OCI-LY3 (cell line): ENCODE results near the gene CRIP3.

Experiments
- H2AFZ ChIP-seq: fragments of 200-600, 300-600 bp; shearing (Covaris generic); 2 replicates; pipeline ENCODE4 v1.6.0; 2014; ENCODE audit warnings: antibody characterized with exemption, low read depth, low read length
- H3K27ac ChIP-seq: fragments of 200-600, 300-600 bp; sonication (generic); 2 replicates; pipeline ENCODE4 v1.5.1; 2014; ENCODE audit warnings: mild to moderate bottlenecking, low read length, moderate library complexity, mixed read lengths
- H3K27me3 ChIP-seq: fragments of 200-600, 300-600 bp; sonication (generic); 2 replicates; pipeline ENCODE4 v1.6.1; 2014; ENCODE audit warnings: low read depth, low read length, mixed read lengths
- H3K36me3 ChIP-seq: fragments of 200-600, 300-600 bp; sonication (generic); replicated peaks from 2 replicates; pipeline ENCODE3; 2014; ENCODE audit warnings: low read depth, low read length, mixed read lengths
- H3K4me1 ChIP-seq: fragments of 300-600, 200-600 bp; sonication (generic); 2 replicates; pipeline ENCODE4 v1.6.1; 2014; ENCODE audit warnings: low read length, mixed read lengths
- H3K4me2 ChIP-seq: fragments of 200-600, 300-600 bp; sonication (generic); 2 replicates; pipeline ENCODE4 v1.6.1; 2014; ENCODE audit warnings: low read length, mixed read lengths
- H3K4me3 ChIP-seq: fragments of 300-600, 200-600 bp; sonication (generic); 2 replicates; pipeline ENCODE4 v1.5.1; 2014; ENCODE audit warnings: antibody characterized with exemption, mild to moderate bottlenecking, low read length, moderate library complexity
- H3K79me2 ChIP-seq: fragments of 300-600, 200-600 bp; shearing (Covaris generic); 2 replicates; pipeline ENCODE4 v1.6.1; 2014; ENCODE audit warnings: mild to moderate bottlenecking, low read length, mixed read lengths
- H3K9ac ChIP-seq: fragments of 300-600, 200-600 bp; shearing (Covaris generic); 2 replicates; pipeline ENCODE4 v1.6.0; 2014; ENCODE audit warnings: mild to moderate bottlenecking, low read length, moderate library complexity
- H3K9me3 ChIP-seq: fragments of 200-600, 300-600 bp; shearing (Covaris generic); 2 replicates; pipeline ENCODE4 v1.6.1; 2014; ENCODE audit warnings: low read length, mixed read lengths; ENCODE audit not compliant: insufficient read depth
- H4K20me1 ChIP-seq: fragments of 200-600, 300-600 bp; sonication (generic); 2 replicates; pipeline ENCODE4 v1.6.1; 2016; ENCODE audit warnings: low read length, mixed read lengths; ENCODE audit not compliant: insufficient read depth
- EZH2phosphoT487 ChIP-seq: fragments of 200-600 bp; shearing (Covaris generic); IDR thresholded peaks from 2 replicates; pipeline ENCODE4 v1.6.1; 2018; ENCODE audit warnings: antibody characterized with exemption, mixed run types, low read depth
- TF ChIP-seq, protein P1 (sequence below): fragments of 200-600, 300-600 bp; sonication (generic); IDR thresholded peaks from 2 replicates; pipeline ENCODE4 v1.5.1; 2014; ENCODE audit warnings: antibody characterized with exemption, low read length, low read depth

The CRIP3 gene

DNA sequence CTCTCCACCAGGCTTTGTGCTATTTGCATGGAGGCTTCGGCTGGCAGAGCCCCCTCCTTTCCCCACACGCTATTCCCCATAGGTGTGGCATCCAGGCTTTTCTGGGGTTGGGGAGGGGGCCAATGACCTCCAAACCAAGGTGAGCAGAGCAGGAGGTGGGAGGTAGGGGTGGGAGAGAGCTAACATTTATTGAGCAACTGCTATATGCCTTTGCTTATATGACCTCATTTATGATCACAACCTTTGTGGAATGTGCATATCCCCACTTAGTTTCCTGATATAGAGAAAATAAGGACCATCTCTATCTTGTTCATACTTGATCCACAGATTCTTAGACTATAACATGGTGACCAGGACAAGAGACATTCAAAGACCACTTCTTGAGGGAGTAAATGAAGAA, 28.4 kb downstream of the CRIP3 start:
- Histone ChIP-seq H3K27ac (no peak overlapping the region), H3K4me3 (no peak overlapping the region), H3K4me1 (peaks cover 9% of the 10 kb centered on the region), H3K27me3 (peaks cover 21% of the 10 kb centered on the region; the same call in 1 of the 2 replicates), H3K36me3 (no peaks in the 10 kb centered on the region), H3K9ac (no peak overlapping the region), H3K79me2 (no peaks in the 10 kb centered on the region), H2AFZ (no peak overlapping the region), H3K4me2 (no peak overlapping the region), H3K9me3 (no peaks in the 10 kb centered on the region), H4K20me1 (no peaks in the 10 kb centered on the region)
- TF ChIP-seq, protein P1, sequence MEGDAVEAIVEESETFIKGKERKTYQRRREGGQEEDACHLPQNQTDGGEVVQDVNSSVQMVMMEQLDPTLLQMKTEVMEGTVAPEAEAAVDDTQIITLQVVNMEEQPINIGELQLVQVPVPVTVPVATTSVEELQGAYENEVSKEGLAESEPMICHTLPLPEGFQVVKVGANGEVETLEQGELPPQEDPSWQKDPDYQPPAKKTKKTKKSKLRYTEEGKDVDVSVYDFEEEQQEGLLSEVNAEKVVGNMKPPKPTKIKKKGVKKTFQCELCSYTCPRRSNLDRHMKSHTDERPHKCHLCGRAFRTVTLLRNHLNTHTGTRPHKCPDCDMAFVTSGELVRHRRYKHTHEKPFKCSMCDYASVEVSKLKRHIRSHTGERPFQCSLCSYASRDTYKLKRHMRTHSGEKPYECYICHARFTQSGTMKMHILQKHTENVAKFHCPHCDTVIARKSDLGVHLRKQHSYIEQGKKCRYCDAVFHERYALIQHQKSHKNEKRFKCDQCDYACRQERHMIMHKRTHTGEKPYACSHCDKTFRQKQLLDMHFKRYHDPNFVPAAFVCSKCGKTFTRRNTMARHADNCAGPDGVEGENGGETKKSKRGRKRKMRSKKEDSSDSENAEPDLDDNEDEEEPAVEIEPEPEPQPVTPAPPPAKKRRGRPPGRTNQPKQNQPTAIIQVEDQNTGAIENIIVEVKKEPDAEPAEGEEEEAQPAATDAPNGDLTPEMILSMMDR, result no peak
- TF ChIP-seq EZH2phosphoT487, result no peak

DNA sequence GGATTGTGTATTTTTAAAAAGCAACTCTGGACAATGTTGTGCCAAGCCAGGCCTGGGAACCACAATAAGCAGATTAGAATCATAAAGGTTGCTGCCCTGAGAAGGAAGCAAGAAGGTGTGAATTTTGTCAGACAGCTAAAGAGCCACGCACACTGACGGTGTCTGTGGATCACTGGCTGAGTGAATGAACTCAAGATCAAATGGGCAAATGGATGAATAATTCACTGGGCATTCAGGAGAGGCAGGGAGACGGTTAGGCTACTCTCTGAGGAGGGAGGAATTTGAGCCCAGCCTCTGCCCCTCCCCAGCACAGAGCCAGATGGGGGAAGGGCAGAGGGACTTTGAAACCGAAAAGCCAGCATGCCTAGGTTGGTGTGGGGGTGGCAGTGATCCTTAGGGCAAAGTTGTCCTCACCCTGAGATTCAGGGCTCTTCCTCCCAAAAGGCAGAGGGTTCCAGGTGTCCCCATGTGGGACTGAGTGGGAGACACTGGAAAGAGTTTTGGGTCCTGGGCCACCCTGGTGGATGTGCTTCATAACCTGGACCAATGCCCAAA, 30.0 kb downstream of the CRIP3 start:
- no peak for TF ChIP-seq EZH2phosphoT487
- TF ChIP-seq, protein P1, result no peak
- Histone ChIP-seq H2AFZ (no peak overlapping the region), H4K20me1 (no peaks in the 10 kb centered on the region), H3K4me1 (peaks cover 9% of the 10 kb centered on the region), H3K27ac (no peak overlapping the region), H3K9ac (no peak overlapping the region), H3K4me3 (no peak overlapping the region), H3K79me2 (no peaks in the 10 kb centered on the region), H3K36me3 (no peaks in the 10 kb centered on the region), H3K9me3 (no peaks in the 10 kb centered on the region), H3K4me2 (no peak overlapping the region), H3K27me3 (peaks cover 21% of the 10 kb centered on the region; the same call in 1 of the 2 replicates)

DNA sequence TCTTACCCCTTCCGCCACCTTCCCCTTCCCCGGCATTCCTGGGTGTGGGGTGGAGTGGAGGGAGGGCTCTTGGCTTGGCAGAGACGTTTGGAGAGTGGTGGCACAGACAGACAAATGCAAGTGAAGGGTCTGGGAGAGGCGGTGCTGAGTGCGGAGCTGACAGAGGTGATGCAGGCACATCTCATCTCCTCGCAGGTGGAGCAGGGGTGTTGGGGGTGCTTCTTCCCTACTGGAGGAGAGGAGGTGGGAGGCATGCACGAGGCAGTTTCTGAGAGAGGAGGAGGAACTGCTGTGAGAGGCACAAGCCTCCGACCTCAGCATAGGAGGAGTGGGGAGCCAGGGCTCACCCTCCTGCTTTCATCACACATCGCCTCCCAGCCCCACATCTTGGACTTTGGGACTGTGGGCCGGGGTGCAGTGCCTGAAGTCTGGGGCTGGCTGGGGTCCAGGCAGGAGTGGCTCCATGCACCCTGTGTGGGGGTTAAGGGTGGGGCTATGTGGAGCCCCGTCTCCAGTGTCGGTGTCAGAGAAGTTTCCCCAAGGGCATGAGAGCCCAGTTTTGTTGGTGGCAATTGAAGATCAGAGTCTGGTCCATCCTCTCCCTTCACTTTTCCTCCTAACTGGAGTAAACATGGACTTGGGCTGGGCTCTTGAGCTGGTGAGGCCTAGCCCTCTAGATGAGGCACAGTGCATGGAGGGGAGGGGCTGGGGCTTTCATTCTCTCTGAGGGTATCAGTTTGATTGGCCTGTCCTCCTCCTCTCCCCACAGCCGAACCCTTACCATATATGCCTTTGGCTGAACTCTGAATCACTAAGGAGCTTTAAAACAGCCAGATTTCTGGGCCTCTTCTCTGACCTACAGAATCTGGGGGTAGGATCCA, 30.7 kb downstream of the CRIP3 start:
- H3K36me3 ChIP-seq, result no peaks in the 10 kb centered on the region
- no peaks in the 10 kb centered on the region for H3K9me3 ChIP-seq
- H3K9ac ChIP-seq, result no peak overlapping the region
- H3K79me2 ChIP-seq, result no peaks in the 10 kb centered on the region
- no peaks in the 10 kb centered on the region for H4K20me1 ChIP-seq
- H3K4me1 ChIP-seq, result peaks cover 9% of the 10 kb centered on the region
- TF ChIP-seq EZH2phosphoT487, result no peak
- TF ChIP-seq, protein P1, result no peak
- no peak overlapping the region for H2AFZ ChIP-seq
- H3K4me3 ChIP-seq, result no peak overlapping the region
- no peak overlapping the region for H3K27ac ChIP-seq
- peaks cover 21% of the 10 kb centered on the region; the same call in 1 of the 2 replicates for H3K27me3 ChIP-seq
- H3K4me2 ChIP-seq, result no peak overlapping the region

DNA sequence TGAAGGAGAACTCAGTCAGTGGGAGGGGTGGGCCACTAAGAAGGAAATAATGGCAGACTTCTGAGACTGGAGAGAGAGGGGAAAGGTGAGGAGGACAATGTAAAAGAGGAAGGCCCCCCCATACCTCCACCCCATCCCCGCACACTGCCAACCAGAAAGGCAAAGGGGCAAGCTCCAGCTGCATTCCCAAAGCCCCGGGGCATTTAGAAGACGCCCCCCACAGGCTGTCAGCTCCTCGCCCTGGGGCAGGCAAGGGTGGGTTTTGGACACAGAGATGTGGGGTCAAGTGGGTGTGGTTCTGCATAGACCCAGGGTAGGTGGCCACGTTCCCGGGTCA, 31.4 kb downstream of the CRIP3 start:
- H3K36me3 ChIP-seq, result no peaks in the 10 kb centered on the region
- H3K27ac ChIP-seq, result no peak overlapping the region
- H3K4me2 ChIP-seq, result no peak overlapping the region
- TF ChIP-seq, protein P1, result no peak
- TF ChIP-seq EZH2phosphoT487, result no peak
- no peaks in the 10 kb centered on the region for H4K20me1 ChIP-seq
- H3K9me3 ChIP-seq, result no peaks in the 10 kb centered on the region
- peaks cover 9% of the 10 kb centered on the region for H3K4me1 ChIP-seq
- H3K79me2 ChIP-seq, result no peaks in the 10 kb centered on the region
- no peak overlapping the region for H3K9ac ChIP-seq
- no peak overlapping the region for H2AFZ ChIP-seq
- peaks cover 20% of the 10 kb centered on the region; the same call in 1 of the 2 replicates for H3K27me3 ChIP-seq
- no peak overlapping the region for H3K4me3 ChIP-seq
